ENCODE data around the gene LMO7. TPM values are rescaled to one million over a fixed set of nuclear protein-coding genes. Genes with fewer than 3 reads are reported as not detected.

Gene LMO7
- total RNA-seq, result 34.1 and 39.2 TPM in 2 replicates

DNA sequence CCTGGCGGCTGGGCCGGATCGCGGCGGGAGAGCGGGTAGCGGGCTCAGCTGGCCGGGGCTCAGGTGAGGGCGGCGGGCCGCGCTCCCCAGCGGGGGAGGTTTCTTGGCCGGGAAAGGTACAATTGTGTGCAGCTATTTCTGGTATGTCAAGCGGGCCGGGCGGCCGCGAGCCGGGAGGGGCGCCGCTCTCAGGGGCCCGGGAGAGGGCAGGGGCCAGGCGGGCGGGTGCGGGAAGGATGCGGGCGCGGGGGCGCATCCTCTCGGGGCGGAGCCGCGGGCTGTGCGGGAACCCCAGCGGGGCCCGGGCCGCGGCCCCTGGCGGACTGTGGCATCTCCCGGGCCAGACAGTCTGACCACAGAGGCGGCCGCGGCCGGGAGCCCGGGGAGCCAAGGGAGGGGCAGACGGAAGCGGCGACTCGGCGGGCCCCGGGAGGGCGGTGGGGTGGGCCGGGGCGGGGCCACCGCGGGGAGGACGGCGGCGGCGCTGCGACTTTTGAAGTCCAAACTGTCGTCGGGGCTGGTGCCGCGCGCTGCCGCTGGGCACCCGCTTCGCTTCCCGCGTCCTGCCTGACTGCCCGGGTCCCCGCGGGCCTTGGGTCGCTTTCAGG, at the start of gene LMO7:
TSS of gene LMO7 (plus strand) at position 503 of the 608 bp plus-strand sequence. CDS start 328 bp downstream, outside the sequence.
- DNase-seq (ENCODE audit: low read depth in 2 of 2), result peak in 1 of 2 donors; percentile 44

DNA sequence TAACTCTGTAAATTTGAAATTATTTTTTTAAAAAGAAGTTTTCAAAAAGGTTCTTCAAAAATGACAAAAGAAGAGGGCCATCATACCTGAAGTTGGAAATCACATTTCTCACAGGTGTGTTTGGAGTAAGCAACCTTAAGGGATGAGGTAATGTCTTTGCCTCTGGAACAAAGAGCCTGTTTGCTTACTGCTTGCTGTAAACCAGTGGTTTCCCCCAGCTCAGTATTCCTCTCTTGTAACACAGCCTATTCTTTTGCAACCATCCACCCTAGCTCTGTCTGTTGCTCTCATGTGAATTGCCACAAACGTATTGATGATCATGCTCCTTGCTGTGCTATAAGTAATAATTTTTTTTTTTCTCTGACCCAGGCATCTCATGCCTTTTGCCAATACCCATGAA, 48.5 kb upstream of the LMO7 start:
- no peak for DNase-seq (ENCODE audit: low read depth in 2 of 2)

DNA sequence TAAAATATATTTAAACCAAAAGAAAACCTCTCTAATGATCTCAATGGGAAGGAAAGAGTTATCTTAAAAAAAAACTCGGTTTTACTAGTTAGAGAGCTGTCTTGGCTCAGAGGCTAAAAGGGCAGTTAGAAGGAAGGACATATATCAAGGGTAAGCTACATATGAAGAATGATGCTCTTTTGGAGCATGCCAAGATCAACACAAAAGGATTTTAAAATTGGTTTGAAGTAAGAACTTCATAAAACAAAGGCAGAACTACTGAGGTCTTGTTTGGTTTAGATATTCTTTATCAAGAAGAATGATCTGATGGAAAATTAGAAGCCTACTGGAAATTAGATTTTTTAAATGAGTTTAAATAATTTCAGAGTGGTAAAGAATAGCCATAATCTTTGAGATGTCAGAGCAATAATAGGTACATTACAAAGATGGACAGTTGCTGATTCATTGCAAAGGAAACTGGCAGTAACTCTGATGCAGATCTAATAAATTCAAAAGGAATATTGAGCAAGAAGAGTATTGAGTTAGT, 39.4 kb upstream of the LMO7 start:
- DNase-seq (ENCODE audit: low read depth in 2 of 2), result no peak

DNA sequence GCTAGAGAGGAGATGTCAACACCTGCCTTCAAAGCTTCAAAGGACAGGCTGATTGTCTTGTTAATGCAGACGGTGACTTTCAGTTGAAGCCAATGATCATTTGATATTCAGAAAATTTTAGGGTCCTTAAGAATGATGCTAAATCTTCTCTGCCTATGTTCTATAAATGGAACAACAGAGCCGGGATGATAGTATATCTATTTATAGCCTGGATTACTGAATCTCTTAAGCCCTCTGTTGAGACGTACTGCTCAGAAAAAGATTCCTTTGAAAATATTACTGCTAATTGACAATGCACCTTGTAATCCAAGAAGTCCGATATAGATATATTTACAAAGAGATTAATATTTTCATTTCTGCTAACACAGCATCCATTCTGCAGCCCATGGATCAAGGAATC, 35.8 kb upstream of the LMO7 start:
- no peak for DNase-seq (ENCODE audit: low read depth in 2 of 2)

DNA sequence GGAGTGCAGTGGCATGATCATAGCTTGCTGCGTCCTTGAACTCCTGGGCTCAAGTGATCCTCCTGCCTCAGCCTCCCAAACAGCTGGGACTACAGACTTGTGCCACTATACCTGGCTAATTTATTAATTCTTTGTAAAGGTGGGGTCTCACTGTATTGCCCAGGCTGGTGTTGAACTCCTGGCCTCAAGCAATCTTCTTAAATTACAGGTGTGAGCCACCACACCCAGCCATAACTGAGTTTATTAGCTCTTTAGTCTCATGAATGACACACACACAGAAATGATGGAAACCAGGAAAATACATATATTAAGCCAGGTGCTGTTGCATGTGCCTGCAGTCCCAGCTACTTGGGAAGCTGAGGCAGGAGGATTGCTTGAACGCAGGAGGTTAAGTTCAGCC, 33.1 kb upstream of the LMO7 start:
- no peak for DNase-seq (ENCODE audit: low read depth in 2 of 2)

DNA sequence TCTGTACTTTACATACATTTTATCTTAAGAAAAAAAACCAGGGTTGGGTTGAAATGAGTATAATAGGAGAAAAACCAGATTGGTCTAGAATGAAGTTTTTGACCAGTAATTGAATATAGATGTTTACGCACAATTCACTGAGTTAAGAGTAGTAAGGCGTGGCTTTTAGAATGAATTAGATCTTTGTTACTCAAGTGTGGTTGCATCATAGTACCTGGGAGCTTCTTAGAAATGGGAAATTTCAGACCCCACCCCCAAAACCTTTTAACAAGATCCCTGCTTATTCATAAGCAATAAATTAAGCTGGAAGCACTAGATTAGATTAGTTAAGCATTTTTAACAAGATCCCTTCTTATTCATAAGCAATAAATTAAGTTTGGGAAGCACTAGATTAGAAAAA, 28.7 kb upstream of the LMO7 start:
- no peak for DNase-seq (ENCODE audit: low read depth in 2 of 2)

DNA sequence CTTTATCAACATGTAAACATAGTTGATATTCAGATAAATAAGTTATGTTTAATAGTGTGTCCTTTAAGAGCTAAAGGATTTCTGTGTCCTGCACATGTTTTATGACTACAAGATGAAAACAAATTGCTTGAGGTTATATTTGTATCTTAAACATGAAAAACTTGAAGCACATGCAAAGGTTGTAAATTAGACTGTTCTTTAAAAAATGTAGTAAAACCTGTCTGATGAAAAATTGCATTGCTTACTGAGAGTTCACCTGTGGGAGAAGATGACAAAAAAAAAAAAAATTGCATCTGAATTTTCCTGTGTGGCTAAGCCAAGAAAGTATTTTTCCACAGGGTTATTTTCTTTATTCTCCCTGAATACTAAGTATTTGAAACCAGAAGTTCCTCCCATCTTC, 25.7 kb upstream of the LMO7 start:
- DNase-seq (ENCODE audit: low read depth in 2 of 2), result no peak

DNA sequence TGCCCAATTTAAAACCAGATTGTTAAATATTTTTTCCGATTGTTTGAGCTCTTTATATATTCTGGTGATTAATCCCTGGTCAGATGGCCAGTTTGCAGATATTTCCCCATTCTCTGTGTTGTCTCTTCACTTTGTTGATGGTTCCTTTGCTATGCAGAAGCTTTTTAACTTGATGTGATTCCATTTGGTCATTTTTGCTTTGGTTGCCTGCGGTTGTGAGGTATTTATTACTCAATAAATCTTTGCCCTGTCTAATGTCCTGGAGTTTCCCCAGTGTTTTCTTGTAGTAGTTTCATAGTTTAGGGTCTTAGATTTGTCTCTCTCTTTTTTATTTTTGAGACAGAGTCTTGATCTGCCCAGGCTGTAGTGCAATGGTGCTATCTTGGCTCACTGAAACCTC, 23.8 kb upstream of the LMO7 start:
- no peak for DNase-seq (ENCODE audit: low read depth in 2 of 2)

DNA sequence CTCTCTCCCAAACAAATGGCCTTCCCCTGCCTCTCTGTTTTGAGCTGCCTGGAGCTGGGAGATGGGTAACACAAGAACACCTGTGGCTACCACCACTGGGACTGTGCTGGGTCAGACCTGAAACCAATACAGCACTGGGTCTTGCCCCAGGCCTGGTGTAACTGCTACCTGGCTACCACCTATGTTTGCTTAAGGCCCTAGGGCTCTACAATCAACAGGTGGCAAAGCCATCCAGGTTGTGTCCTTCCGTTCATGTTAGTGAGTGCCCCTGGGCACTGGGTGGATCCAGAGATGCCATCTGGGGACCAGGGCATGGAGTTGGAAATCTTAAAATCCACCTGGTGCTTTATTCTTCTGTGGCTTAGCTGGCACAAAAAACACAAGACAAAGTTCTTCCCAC, 18.9 kb upstream of the LMO7 start:
- DNase-seq (ENCODE audit: low read depth in 2 of 2), result no peak

DNA sequence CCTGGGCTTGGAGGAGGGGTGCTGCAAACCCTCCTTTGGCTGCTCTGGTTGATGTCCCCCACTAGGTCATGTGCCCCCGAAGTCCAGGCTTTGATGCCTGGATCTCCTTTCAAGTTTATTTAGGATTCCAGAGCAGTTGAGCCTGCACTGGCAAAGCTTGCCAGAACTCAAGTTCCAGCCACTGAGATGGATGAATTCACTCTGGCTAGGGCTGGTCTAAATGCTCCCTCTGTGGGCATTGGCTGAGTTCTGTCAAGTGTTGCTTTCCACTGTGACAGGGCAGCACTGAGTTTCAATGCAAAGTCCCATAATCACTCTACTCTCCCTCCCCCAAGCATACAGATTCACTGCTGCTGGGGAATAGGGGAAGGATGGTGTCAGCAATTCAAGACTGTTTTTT, 17.8 kb upstream of the LMO7 start:
- DNase-seq (ENCODE audit: low read depth in 2 of 2), result no peak

DNA sequence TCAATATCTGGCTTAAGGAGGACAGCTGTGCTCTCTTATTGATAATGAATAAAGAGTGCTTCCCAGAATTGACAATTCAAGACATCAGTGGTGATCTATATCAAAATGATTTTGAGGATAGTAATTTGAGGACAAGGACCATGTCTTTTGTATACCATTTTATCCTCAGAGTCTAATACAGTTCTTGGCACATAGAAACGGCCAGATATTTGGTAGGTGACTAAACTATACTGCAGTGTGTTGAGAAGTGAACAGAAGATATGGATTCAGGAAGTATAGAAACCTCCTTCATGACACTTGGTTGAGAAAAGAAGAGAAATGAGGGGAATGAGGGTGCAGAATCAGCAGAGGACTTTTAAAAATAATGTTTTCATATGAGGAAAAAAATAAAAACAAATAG, 16.1 kb upstream of the LMO7 start:
- no peak for DNase-seq (ENCODE audit: low read depth in 2 of 2)

DNA sequence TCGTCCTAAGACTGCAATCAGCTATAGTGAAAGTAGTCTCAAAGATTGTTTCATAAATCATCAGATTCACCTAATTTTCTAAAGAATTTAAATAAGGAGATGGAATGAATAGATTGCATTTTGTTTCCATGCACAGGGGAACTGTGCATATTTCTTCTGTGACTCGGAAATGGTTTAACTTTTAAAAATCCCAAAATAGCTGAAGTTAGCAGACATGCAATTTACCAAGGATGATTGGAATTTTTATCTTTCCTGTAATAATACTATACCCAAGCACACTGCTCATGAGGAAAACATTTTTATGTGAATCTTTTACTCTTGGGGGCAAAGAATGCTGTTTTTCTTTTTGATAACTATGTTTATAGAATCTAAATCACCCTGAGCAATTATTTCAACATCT, 15.0 kb upstream of the LMO7 start:
- peak in 1 of 2 donors; percentile 14 for DNase-seq (ENCODE audit: low read depth in 2 of 2)

DNA sequence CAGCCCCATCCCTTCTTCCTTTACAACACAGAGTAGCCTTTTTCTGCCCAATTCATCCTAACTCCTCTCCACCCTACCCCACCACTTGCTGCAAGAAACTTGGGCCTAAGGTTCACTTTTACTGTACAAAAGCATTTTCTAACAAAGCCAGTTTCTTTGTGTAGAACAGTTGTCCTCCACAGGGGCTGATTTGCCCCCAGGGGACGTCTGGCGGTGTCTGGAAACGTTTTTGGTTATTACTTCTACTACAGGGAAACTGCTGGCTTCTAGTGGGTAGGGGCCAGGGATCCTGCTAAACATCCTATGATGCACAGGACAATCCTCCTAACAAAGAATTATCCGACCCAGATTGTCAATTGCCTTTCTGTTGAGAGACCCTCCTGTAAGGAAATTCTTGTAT, 7.3 kb upstream of the LMO7 start:
- DNase-seq (ENCODE audit: low read depth in 2 of 2), result no peak

DNA sequence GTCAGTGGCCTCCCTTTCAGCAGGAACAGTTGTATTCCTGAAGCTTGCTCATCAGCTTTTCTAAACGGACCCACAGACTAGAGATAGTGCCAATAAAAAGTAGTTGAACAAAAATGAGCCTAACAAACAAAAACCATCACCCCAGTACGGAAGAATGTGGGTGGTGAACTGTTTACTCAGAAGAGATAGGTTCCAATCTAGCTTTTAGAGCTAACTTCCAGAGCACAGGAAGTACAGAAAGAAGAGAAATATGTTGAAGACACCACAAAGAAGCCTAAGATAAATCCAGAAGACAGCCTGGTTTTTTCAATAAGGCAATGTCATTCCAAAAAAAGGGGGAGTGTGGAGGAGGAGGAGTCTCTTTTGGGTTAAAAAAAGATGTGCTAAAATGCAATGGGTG, 2.8 kb upstream of the LMO7 start:
- DNase-seq (ENCODE audit: low read depth in 2 of 2), result no peak

DNA sequence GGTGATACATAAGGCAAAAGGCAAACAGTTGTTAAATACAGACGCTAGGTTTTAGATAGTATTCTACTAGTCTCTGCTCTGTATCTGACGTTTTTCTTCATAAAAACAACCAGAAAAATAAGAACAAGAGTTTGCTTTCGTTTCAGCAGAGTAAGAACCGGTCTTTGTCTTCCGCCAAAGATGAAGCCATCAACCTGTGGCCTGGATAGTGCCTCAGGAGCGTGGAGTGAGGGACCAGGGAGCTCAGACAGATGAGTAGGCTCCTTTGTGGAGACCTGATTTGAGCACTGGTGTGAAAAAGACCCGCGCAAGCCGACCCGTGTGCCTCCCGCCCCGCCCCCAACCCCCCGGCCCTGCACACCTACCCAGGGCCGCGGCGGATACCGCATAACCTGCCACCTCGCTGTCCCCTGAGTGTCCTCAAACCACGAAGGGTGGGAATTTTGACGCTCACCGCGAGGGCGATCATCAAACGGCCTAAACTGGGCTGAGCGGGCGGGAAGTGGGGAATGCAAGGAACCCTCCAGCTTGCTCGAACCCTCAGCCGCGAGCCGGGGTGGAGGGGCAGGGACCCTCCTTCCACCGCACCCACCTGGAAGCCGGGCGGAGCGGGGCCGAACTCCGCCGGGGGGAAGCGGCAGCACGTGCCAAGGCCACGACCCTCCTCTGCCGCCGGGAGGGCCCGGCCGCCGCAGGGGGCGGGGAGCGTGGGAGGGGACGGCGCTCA, 866 bp upstream of the LMO7 start:
- DNase-seq (ENCODE audit: low read depth in 2 of 2), result no peak

DNA sequence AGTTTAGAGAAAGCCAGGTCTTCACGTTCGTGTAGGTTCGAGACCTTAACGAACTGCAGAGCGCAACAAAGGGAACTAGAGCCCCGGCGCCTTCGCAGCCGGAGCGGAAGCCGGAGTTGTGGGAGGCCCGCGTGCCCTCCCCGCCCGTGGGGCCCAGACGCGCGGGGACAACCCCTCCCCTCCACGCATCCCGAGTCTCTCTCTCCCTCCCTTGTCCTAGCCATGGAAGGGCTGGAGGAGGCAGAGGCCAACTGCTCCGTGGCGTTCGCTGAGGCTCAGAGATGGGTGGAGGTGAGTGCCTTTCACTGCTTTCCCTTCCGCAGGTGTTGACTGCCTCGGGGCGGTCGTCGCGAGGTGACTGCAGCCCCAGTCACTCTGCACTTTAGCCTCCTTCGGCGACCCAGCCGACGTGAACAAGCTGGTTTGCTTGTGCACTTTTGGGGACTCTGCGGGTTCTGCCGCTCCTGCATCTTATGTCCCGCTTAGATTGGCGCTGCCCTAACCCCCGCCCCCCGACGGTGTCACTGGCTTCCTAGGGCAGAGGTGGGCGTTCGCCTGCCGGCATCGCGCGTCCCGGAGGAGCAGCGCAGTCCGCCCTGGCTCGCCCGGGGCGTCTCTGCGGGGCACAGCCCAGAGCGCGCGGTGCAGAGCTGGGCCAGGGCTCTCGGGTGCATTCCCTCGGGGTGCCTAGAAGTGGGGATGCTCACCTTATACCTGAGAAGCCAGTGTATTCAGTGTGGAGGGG, 478 bp downstream of the LMO7 start:
- DNase-seq (ENCODE audit: low read depth in 2 of 2), result peak in 1 of 2 donors; percentile 52

DNA sequence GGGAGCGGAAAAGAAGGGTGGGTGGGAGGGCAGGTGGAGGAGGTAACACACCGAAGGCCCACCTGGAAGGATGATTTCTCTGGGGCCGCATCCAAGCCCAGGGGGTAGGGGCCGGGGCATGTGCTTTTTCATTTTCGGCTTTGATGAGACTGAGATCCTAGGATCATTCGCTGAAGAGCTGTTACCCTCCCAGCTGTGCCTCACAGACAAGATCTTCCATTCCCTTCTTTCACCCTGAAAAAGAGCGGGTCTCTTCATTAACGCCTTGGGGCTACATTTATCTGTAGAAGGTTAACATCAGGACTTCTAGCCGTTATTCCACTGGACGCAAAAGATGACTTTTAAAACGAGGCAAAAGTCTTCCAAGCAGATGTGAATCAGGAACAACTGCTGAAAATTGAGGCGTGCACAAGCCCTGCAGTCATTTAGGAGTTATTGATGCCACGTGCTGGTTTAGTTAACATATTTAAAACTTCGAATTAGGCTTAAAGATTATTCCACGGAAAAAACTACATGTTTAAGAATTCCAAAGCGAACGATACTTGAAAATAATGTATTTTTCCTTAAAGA, 1.1 kb downstream of the LMO7 start:
- no peak for DNase-seq (ENCODE audit: low read depth in 2 of 2)

DNA sequence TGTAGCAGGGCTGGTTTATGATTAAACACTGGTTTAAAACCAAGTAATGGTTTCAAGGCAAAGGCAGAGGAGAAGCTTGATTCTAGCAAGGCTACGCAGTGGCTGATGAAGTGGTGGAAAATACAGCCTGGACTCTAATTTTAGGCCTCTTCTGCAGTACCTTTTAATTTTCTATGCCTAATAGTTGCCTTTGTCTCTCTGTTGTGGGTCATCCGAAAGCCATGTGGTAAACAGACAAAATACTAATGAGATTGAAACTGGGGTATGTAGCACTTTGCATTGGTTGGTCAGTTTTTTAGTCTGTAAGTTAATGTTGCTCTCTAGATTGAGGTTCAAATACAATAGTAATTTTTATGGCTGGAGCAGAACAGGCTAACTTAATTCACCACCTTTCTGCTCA, 3.3 kb downstream of the LMO7 start:
- DNase-seq (ENCODE audit: low read depth in 2 of 2), result no peak

DNA sequence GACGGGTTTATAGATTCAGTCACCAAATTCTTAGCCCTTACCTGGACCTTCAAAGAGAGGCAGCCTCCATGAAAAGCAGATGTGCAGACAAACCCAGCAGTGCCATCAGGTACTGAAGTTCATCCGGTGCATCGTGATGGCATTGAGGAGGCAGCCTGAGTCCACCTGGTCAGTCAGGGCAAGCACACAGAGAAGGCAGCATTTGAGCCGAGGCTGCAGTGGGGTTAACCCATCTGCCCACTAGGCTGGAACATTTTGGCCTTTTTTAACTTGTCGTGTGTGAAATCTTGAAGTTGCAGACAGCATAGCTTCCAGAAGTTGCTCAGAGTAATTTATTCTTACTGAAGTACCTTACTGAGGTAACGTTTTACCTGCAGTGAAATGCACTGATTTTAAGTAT, 4.9 kb downstream of the LMO7 start:
- no peak for DNase-seq (ENCODE audit: low read depth in 2 of 2)

DNA sequence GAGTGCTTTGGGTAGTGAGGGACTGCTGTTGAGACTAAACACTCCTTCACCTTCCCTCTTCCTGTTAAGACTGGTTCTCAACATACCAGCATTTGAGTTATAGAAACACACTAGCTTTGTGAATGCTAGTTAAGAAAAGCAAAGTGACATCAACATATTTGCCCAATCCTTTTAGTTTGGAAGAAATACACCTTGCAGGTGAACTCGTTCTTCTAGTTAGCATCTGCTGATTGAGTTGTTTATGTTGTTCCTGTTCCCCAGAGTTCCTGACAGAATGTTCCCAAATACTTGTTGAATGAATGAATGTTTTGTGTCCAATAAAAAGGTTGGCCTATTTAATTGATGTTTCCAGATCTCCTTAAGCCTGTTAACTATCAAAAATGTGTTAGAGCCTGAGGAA, 7.1 kb downstream of the LMO7 start:
- DNase-seq (ENCODE audit: low read depth in 2 of 2), result no peak

DNA sequence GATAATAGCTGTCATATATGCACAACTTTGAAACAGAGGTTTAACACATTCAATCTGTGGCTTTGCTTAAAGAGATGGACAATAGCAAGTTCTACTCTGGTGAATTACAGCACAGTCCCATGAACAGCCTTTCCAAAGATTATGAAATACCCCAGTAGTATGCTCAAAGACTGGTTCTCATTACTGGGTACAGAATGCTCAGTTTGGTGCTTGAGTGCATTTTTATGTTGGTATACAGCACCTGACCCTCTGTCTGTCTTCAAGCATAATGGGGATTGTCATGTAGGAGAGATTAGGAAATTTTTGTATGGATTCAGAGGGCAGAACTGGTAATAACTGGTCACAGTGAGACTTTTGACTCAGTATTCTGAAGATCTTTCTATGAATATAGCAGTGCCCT, 7.6 kb downstream of the LMO7 start:
- DNase-seq (ENCODE audit: low read depth in 2 of 2), result no peak

DNA sequence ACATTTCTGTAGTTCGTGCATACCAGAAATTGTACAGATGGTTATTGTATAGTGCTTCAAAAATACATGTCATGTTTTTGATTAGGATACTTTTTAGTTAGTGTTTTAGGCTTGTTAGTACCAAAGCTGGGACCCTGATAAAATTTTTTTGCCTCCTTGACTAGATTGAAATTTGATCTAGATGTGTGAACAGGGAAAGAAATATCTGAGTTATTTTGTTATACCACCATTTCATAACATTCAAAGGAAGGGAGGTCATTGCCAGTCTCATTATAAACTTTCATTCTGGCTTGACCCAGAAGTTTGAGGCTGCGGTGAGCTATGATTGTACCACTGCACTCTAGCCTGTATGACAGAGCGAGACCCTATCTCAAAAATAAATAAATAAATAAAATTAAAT, 9.0 kb downstream of the LMO7 start:
- DNase-seq (ENCODE audit: low read depth in 2 of 2), result no peak

All from dermis microvascular lymphatic vessel endothelial cell (primary cell).